Activated naive CD4-positive, alpha-beta T cell treated with anti-CD3 and anti-CD28 coated beads, Interleukin-2, amount 50 U/mL, for 72 hours (primary cell): ENCODE measurements around the gene PHLDB1. TPM values are rescaled to one million over a fixed set of nuclear protein-coding genes. Genes with fewer than 3 reads are reported as not detected.
"Not testable (repeated sequence)": the region's sequence is repeated elsewhere in the genome, so short reads cannot be mapped to it uniquely, and the experiment has no call there.

Experiments used
- ATAC-seq, 2 donors: fragments of 150-1000 bp; cut with Tn5 transposase; 2 replicates each; pipeline ENCODE4 v1.10.0; 2021; ENCODE audit warnings: mild to moderate bottlenecking in 2 of 2, moderate library complexity in 2 of 2
- DNase-seq, 2 donors: peaks; one replicate each; pipeline ENCODE4 v3.0.0; 2021 to 2022; ENCODE audit warnings: low spot score in 2 of 2
- H3K27ac Mint-ChIP-seq, 2 donors: one replicate each; pipeline ENCODE4 v1.8.0; 2022; ENCODE audit warnings: mild to moderate bottlenecking in 2 of 2, mixed read lengths in 2 of 2
- H3K36me3 Mint-ChIP-seq, 2 donors: one replicate each; pipeline ENCODE4 v1.8.0; 2022; ENCODE audit warnings: mixed read lengths in 2 of 2
- H3K9me3 Mint-ChIP-seq, 2 donors: one replicate each; pipeline ENCODE4 v1.8.0; 2022; ENCODE audit warnings: mixed read lengths in 2 of 2
- total RNA-seq, 2 donors: library from RNA; stranded (reverse); gene quantifications; one replicate each; pipeline ENCODE4 v1.2.3, GENCODE V29; 2022

PHLDB1 gene
- total RNA-seq: 1 to 10 TPM; 5.1 to 5.7 TPM

DNA sequence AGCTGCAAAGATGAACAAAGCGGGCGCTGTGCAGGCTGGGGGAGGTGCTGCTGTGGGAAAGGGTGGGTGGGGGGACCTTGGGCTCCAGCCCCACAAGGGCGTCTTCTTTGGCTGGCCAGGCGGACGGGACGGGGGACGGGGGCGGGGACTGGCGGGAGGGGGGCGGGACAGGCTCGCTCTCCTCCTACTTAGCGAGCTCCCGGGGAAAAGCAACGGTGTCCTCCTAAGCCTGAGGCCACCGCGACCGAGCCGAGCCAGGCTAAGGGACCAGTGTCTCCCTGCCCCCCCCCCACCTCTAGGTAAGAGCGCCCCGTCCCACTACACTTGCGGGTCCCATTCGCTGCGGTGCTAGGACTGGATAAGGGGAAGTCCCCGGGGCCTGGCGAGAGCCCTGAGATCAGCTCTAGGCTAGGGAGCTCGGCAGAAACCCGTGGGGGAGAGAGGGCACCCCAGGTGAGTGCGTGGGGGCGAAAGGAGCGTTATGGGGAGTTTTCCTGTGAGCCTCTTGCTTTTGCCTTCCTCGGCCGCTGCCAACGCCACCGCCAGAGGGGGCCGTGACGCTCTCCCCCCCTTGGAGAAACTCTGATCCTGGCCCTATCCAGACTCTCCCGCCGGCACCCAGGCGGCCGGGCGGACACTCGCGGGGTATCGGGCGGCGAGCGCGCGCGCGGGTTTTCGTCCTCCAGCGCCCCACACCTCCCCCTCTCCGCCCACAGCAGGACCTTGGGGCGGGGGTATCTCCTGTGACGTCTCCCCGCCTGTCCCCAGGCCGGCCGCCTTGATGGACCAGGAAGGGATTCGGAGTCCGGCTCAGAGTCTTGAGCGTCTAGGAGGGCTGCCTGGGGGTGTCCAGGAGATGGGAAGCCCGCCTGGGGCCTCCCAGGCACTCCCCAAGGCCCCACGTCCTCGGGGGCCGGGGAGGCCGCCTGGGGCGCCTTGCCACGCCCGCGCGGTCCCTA lies at the start of gene PHLDB1:
PHLDB1 (plus strand) TSS at position 215 of the 959 bp plus-strand sequence. CDS start 6,222 bp downstream, outside the sequence.
- Mint-ChIP-seq H3K9me3 (no peaks in the 10 kb centered on the region), H3K36me3 (no peaks in the 10 kb centered on the region), H3K27ac (peak within 1 kb of the TSS in 1 of 2 donors; percentile 4)
- ATAC-seq (peak; percentile 3 to 13), DNase-seq (peak in 1 of 2 donors; percentile 30)

DNA sequence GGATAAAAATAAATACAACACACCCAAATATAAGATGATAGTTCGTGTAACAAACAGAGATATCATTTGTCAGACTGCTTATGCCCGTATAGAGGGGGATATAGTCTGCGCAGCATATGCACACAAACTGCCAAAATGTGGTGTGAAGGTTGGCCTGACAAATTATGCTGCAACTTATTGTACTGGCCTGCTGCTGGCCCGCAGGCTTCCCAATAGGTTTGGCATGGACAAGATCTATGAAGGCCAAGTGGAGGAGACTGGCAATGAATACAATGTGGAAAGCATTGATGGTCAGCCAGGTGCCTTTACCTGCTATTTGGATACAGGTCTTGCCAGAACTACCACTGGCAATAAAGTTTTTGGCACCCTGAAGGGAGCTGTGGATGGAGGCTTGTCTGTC lies 46.6 kb upstream of the PHLDB1 start:
- no peaks in the 10 kb centered on the region for H3K9me3 Mint-ChIP-seq
- DNase-seq: no peak
- peaks cover 0 to 6% of the 10 kb centered on the region in 2 donors for H3K36me3 Mint-ChIP-seq
- no peak overlapping the region for H3K27ac Mint-ChIP-seq
- no peak for ATAC-seq

DNA sequence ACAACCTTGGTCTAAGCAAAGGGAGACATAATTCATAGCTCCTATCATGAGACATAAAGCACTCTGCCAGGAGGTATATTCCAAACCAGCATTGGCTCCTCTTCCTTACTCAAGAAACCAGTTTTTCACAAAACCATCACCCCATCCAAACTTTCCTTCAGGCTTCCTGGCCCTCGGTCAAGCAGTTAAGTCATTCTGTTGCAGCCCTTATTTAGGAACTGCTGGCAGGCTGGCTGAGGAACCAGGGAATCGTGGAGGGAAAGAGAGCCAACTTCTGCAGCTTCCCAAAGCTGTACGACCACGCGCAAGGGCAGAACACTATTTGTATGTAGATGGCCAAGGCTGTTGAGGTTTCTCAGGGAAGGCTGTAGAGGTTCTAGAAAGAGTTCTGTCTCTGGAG lies 42.4 kb upstream of the PHLDB1 start:
- Mint-ChIP-seq H3K9me3 (no peaks in the 10 kb centered on the region), H3K27ac (peak overlapping the region in 1 of 2 donors; percentile 93), H3K36me3 (no peaks in the 10 kb centered on the region)
- DNase-seq: no peak
- ATAC-seq: no peak

DNA sequence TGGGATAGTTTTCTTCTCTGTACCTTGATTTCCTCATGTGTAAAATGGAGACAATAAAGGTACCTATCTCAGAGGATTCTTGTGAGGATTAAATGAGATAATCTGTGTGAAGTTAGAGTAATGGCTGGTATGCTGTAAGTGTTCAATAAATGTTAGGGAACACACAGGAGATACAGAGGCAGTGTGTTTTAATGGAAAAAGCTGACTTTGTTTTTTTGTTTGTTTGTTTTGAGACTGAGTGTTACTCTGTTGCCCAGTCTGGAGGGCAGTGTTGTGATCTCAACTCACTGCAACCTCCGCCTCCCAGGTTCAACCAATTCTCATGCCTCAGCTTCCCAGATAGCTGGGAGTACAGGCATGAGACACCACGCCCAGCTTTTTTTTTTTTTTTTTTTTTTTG lies 37.7 kb upstream of the PHLDB1 start:
- no peak for DNase-seq
- Mint-ChIP-seq H3K36me3 (peaks cover 7 to 9% of the 10 kb centered on the region in 2 donors), H3K27ac (no peak overlapping the region), H3K9me3 (no peaks in the 10 kb centered on the region)
- no peak for ATAC-seq

DNA sequence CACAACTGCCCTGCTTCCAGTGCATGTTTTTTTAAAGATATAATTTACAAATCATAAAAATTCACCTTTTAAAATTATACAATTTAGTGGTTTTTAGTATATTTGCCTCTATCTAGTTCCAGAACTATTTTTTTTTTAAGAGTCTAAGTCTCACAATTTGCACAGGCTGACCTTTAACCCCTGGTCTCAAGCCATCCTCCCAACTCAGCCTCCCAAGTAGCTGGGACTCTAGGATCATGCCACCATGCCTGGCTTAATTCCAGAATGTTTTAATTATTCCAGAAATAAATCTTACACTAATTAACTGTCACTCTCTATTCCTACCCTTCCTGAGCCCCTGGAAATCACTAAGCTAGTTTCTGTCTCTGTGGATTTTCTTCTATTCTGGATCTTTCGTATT lies 36.6 kb upstream of the PHLDB1 start:
- Mint-ChIP-seq H3K9me3 (no peaks in the 10 kb centered on the region), H3K27ac (peak overlapping the region in 1 of 2 donors; percentile 96), H3K36me3 (peaks cover 7 to 14% of the 10 kb centered on the region in 2 donors)
- no peak for DNase-seq
- no peak for ATAC-seq

DNA sequence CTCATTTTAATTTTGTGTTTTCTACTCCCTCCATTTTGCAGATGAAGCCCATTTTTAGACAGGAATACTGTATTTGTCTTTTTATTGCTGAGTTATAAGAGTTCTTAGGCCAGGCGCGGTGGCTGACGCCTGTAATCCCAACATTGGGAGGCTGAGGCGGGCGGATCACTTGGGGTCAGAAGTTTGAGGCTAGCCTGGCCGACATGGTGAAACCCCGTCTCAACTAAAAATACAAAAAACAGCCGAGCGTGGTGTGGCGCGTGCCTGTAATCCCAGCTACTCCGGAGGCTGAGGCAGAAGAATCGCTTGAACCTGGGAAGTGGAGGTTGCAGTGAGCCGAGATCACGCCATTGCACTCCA lies 35.7 kb upstream of the PHLDB1 start:
- DNase-seq (peak in 1 of 2 donors; percentile 28), ATAC-seq (peak in 1 of 2 donors; percentile 9)
- peak overlapping the region; percentile 87 to 96 for H3K27ac Mint-ChIP-seq
- peaks cover 7 to 14% of the 10 kb centered on the region in 2 donors for H3K36me3 Mint-ChIP-seq
- not testable (repeated sequence) for H3K9me3 Mint-ChIP-seq

DNA sequence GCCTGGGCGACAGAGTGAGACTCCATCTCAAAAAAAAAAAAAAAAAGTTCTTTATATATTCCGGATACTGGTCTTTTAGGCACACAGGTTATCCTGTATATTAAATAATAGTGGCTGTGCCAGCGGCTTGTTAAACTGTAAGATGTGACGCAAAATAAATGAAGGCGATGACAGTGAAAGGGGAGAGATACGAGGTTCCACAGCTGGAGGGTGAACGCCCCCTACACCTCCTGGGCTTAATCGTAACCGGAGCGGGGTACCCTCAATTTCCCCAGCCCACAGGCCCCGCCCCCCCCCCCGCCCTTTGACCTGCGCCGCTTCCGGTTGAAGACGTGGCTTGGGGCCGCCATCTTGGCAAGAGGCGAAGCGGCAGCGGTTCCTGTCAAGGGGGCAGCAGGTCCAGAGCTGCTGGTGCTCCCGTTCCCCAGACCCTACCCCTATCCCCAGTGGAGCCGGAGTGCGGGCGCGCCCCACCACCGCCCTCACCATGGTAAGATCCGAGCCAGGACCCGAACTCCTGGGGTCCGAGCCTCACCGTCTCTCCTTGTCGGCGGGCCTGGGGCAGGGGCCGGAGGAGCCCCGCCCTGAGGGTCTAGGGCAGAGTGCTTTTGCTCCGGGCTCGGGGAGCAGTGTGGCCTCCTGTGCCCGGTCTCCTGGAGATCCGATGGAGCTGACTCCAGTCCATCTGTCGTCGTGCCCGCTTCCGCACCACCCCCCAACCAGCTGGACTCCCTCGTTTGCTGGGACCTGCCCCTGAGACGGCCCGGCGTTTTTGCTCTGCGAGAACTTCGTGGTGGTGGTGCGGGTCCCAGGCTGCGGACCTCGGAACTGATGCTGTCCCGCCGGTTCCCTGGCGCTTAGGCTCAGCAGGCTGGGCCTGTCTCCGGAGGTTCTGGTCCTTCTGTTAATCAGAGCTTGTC lies 35.1 kb upstream of the PHLDB1 start, which contains the start of gene ARCN1:
ARCN1 (plus strand) TSS at position 349 of the 920 bp plus-strand sequence; CDS start at position 488, 139 bp downstream.
- Mint-ChIP-seq H3K27ac (peak within 1 kb of the TSS; percentile 87 to 96), H3K36me3 (peaks cover 7 to 14% of the 10 kb centered on the region in 2 donors), H3K9me3 (no peaks in the 10 kb centered on the region)
- peak; percentile 73 to 83 for DNase-seq
- peak; percentile 75 to 86 for ATAC-seq

DNA sequence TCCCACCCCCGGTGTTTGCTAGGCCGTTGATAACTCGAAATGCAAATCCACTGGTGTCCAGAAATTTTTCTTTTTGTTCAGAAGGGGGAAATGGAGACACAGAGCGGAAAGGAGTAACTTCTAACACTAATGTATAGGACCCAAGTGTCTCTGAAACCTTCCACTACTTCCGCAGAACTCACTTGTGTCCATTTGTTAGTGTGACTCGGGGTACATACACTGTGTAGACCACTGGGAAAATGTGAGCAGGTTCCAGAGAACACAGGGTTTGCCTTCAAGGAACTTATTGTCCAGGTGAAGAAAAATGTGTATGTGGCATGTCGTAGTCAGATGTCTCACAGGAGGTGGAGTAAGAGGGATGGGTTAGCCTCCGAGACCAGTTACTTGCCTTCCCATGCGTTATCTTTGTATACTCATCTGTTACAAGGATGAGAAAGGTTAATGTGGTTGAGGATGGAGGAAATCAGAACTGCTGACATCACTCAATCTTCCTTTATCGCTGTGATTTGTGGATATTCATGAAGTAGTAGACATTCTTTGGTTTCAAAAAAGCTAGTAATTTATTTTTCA lies 34.3 kb upstream of the PHLDB1 start:
- peak in 1 of 2 donors; percentile 22 for DNase-seq
- peak overlapping the region; percentile 87 to 96 for H3K27ac Mint-ChIP-seq
- peak; percentile 75 to 90 for ATAC-seq
- no peaks in the 10 kb centered on the region for H3K9me3 Mint-ChIP-seq
- peaks cover 7 to 14% of the 10 kb centered on the region in 2 donors for H3K36me3 Mint-ChIP-seq

DNA sequence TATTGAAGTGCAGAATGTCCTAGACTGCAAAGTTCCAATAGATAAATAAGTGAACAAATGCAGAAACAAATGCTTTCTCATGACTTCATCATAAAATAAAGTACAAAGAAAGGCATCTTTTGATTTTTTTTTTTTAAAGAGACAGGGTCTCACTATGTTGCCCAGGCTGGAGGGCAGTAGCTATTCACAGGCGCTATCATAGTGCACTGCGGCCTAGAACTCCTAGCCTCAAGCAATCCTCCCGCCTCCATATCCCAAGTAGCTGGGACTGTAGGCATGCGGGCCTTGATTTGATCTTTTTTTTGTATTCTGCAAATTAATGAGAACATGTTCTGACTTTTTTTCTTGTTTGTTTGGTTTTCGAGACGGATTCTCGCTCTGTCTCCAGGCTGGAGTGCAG lies 32.8 kb upstream of the PHLDB1 start:
- Mint-ChIP-seq H3K9me3 (no peaks in the 10 kb centered on the region), H3K27ac (peak overlapping the region in 1 of 2 donors; percentile 84), H3K36me3 (peaks cover 7 to 14% of the 10 kb centered on the region in 2 donors)
- DNase-seq (no peak), ATAC-seq (no peak)

DNA sequence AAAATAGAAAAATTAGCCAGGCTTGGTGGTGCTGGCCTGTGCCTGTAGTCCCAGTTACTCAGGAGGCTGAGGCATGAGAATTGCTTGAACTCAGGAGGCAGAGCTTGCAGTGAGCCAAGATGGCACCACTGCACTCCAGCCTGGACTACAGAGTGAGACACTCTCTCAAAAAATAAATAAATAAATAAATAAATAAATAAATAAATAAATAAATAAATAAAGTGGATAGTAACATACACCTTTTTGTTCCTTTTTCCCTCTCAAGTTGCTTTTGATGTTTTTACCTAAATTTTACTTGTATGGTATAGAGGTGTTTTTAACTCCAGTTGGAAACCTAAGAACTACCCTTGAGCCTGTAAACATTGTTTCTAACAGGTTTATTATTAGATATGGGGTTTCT lies 29.4 kb upstream of the PHLDB1 start:
- ATAC-seq, H3K9me3 Mint-ChIP-seq, DNase-seq, H3K27ac Mint-ChIP-seq: not testable (repeated sequence)
- peaks cover 4 to 12% of the 10 kb centered on the region in 2 donors for H3K36me3 Mint-ChIP-seq

DNA sequence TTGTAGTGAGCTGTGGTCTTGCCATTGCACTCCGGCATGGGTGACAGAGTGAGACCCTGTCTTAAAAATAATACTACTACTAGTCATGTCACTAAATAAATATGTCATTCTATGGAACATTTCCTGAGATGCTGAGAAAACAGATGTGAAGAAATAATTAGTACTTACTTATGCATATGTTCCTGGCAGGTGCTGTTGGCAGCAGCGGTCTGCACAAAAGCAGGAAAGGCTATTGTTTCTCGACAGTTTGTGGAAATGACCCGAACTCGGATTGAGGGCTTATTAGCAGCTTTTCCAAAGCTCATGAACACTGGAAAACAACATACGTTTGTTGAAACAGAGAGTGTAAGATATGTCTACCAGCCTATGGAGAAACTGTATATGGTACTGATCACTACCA lies 26.4 kb upstream of the PHLDB1 start:
- no peaks in the 10 kb centered on the region for H3K9me3 Mint-ChIP-seq
- peaks cover 11 to 14% of the 10 kb centered on the region in 2 donors for H3K36me3 Mint-ChIP-seq
- no peak overlapping the region for H3K27ac Mint-ChIP-seq
- ATAC-seq (no peak), DNase-seq (no peak)

DNA sequence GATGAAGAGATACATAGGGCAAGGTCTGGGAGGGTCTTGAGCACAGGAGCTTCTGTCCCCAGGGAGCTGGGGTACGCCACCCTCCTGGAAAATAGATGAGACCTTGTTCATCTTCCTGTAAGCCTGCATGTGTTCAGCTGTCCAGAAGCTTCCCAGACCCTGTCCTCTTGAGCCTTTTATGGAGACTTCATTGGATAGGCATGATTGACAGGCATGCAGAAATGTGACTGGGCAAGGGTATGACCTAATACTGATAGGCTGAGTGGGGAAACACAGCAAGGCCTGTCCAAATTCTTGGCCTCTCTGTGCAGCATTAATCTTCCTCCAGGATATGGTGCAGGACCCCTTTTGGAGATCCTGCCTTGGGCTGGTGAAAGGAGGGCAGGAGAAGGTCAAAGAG lies 19.5 kb upstream of the PHLDB1 start:
- Mint-ChIP-seq H3K36me3 (peaks cover 9 to 21% of the 10 kb centered on the region in 2 donors), H3K27ac (peak overlapping the region in 1 of 2 donors; percentile 63), H3K9me3 (no peaks in the 10 kb centered on the region)
- DNase-seq (no peak), ATAC-seq (no peak)

DNA sequence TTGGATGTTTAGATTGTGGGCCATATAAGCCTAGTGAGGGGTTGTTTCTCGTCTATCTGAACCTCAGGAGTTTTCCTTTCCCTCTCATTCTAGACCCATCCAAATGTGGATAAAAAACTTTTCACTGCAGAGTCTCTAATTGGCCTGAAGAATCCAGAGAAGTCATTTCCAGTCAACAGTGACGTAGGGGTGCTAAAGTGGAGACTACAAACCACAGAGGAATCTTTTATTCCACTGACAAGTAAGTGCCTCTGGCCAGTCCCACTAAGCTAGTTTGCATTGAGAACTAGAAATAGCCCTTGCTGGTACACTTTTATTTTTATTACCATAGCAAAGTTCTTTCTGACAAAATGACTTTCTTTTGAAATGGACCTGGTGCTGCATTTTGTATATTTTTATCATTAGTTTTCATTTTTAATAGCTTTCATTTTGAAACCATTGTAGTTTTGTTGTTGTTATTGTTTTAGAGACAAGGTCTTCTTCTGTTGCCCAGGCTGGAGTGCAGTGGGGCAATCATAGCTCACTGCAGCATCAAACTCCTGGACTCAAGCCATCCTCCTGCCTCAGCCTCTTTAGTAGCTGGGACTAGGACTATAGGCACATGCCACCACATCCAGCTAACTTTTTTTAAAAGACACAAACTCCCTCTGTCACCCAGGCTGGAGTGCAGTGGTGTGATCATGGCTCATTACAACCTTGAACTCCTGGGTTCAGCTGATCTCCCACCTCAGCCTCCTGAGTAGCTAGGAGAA lies 14.6 kb upstream of the PHLDB1 start:
- H3K36me3 Mint-ChIP-seq: peaks cover 13 to 17% of the 10 kb centered on the region in 2 donors

DNA sequence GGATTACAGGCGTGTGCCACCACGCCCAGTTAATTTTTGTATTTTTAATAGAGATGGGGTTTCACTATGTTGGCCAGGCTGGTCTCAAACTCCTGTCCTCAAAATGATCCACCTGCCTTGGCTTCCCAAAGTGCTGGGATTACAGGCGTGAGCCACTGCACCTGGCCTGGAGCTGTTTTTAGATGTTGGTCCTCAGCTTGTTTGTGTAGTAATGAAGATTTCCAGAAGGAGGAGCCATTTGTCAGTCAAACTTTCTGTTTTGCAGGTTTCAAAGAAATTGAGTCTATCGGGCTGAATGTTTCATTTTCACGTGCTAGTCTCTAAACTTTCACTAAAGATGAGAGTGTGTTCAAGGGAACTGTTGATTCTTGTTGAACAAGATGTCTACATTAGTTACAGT lies 12.4 kb upstream of the PHLDB1 start:
- DNase-seq (peak in 1 of 2 donors; percentile 38), ATAC-seq (peak; percentile 47 to 63)
- not testable (repeated sequence) for H3K9me3 Mint-ChIP-seq
- Mint-ChIP-seq H3K27ac (peak overlapping the region in 1 of 2 donors; percentile 75), H3K36me3 (peaks cover 18 to 25% of the 10 kb centered on the region in 2 donors)

More for the DNA sequence above, 14.6 kb upstream of the PHLDB1 start:
- no peak overlapping the region for H3K27ac Mint-ChIP-seq
- DNase-seq (no peak), ATAC-seq (no peak)
- H3K9me3 Mint-ChIP-seq: no peaks in the 10 kb centered on the region

DNA sequence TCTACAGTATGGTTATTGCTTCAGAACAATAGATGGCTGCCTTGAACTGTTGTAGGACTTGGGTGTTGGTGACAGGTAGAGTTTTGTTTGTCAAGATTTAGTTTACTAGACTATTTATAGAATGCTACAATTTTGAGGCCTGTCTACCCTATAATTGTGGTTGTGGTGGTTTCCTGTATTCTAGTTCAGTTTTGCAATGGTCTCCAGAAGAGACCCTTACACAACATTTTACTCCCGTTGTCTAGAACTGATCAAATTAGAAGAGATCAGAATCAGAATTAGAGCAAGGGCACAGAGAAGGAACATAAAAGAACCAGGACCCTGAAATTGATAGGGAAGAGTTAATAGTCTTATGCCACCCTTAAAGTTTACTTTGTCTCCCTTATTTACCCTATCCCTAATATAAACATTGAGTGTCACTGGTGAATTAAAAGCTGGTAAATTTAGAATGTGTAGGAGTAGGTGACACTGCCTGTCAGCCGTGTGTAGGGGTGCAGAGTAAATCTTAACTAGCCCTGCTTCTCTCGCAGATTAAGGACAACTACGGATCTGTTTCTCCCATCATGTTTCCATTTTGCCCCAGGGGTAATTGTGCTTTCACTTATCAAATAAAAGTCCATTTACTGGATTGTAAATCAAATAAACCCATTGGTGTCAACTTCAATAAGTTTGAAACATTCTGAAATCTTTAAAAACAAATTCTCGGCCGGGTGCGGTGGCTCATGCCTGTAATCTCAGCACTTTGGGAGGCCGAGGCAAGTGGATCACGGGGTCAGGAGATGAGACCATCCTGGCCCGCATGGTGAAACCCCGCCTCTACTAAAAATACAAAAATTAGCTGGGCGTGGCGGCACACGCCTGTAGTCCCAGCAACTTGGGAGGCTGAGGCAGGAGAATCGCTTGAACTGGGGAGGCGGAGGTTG lies 10.9 kb upstream of the PHLDB1 start:
- Mint-ChIP-seq H3K9me3 (no peaks in the 10 kb centered on the region), H3K27ac (peak overlapping the region in 1 of 2 donors; percentile 69), H3K36me3 (peaks cover 18 to 25% of the 10 kb centered on the region in 2 donors)
- ATAC-seq (no peak), DNase-seq (no peak)
